GM06990 (cell line): ENCODE results near the gene GNRH2.

Experiments
- DNase-seq: peaks from one replicate; pipeline ENCODE4 v3.0.0-alpha.2; 2011; ENCODE audit not compliant: insufficient read length; ENCODE audit errors: extremely low read depth
- H3K27me3 ChIP-seq: replicated peaks from 2 replicates; pipeline ENCODE4 v1.6.0; 2011; ENCODE audit warnings: low read length; ENCODE audit not compliant: control insufficient read depth, insufficient read depth
- H3K36me3 ChIP-seq: 2 replicates; pipeline ENCODE4 v1.5.1; 2011; ENCODE audit warnings: low read length; ENCODE audit not compliant: control insufficient read depth, insufficient read depth
- H3K4me3 ChIP-seq: replicated peaks from 2 replicates; pipeline ENCODE4 v1.5.1; 2011; ENCODE audit warnings: low read depth, mild to moderate bottlenecking, control low read depth, low read length
- TF ChIP-seq, protein P1 (sequence below): IDR thresholded peaks from 2 replicates; pipeline ENCODE4 v1.5.1; 2011; ENCODE audit warnings: low read length, control low read depth, mild to moderate bottlenecking, inconsistent platforms; ENCODE audit not compliant: insufficient read depth, poor library complexity, severe bottlenecking

Gene GNRH2

GRCh38 chr20:3085571-3086072 is 42.2 kb downstream of the GNRH2 start:
- Histone ChIP-seq H3K27me3 (peaks cover 4% of the 10 kb centered on the region; the same call in 1 of the 2 replicates), H3K4me3 (no peak overlapping the region), H3K36me3 (no peaks in the 10 kb centered on the region)
- TF ChIP-seq, protein P1, sequence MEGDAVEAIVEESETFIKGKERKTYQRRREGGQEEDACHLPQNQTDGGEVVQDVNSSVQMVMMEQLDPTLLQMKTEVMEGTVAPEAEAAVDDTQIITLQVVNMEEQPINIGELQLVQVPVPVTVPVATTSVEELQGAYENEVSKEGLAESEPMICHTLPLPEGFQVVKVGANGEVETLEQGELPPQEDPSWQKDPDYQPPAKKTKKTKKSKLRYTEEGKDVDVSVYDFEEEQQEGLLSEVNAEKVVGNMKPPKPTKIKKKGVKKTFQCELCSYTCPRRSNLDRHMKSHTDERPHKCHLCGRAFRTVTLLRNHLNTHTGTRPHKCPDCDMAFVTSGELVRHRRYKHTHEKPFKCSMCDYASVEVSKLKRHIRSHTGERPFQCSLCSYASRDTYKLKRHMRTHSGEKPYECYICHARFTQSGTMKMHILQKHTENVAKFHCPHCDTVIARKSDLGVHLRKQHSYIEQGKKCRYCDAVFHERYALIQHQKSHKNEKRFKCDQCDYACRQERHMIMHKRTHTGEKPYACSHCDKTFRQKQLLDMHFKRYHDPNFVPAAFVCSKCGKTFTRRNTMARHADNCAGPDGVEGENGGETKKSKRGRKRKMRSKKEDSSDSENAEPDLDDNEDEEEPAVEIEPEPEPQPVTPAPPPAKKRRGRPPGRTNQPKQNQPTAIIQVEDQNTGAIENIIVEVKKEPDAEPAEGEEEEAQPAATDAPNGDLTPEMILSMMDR, result no peak
- DNase-seq, result no peak

DNA sequence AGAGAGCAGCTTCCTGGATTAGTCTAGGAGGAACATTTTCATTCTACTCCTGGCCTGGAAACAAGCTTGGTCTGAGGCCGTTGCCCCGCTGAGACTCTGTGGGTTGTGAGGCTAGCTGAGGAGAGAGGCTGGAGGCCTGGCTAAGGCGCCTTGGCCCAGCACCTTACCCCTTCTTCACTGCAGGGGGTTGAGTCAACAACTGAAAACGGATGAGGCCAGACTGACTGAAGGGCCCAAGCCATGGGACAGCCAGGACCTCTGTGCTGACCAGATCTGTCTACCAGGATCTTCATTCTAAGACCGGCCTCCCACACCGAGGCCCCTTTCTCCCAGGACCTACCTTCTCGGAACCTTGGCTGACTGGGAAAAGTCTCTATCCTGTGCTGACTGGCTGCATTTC is 44.6 kb downstream of the GNRH2 start:
- Histone ChIP-seq H3K4me3 (no peak overlapping the region), H3K27me3 (peaks cover 4% of the 10 kb centered on the region; the same call in 1 of the 2 replicates), H3K36me3 (no peaks in the 10 kb centered on the region)
- DNase-seq, result no peak
- TF ChIP-seq, protein P1, result no peak

GRCh38 chr20:3090565-3090964 is 47.1 kb downstream of the GNRH2 start:
- no peak for DNase-seq
- Histone ChIP-seq H3K4me3 (no peak overlapping the region), H3K36me3 (no peaks in the 10 kb centered on the region), H3K27me3 (no peaks in the 10 kb centered on the region; the same call in 1 of the 2 replicates)
- TF ChIP-seq, protein P1, result no peak

DNA sequence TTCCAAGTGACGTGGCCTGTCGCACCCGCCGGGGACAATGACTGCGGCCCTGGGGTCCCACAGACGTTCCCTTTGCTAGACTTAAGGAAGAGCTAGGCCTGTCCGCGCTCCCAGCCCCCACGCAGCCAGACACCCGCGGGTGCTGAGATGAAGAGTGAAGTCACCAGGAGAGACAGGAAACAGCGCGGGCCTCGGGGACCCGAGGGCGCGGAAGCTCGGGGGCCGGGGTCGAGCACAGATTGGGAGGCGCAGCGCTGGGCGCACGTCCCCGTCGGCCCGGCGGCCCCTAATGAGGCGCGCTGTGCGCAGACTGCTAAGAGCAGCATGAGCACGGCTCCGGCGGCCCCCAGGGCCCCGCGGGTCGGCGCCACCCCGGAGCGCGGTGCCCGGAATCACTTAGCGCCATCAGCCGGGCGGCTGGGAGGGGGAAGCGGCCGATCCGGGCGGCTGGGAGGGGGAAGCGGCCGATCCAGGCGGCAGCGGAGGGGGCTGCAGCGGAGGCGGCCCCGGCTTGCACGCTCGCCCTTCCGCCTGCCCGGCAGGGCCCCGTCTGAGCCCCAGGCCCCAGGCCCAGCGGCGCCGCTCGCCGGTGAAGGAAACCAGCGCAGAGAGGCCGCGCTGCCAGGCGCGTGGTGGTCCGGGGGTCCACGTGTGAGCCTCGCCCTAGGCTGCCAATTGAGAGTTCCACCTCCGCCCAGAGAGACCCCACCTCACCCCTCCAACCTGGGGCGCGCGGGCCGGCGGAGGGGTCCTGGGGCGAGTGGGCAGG is 49.4 kb downstream of the GNRH2 start:
- no peaks in the 10 kb centered on the region for H3K36me3 ChIP-seq
- H3K27me3 ChIP-seq, result no peaks in the 10 kb centered on the region; the same call in 1 of the 2 replicates
- peak; percentile 39 for DNase-seq
- TF ChIP-seq, protein P1, result no peak
- peak overlapping the region; percentile 32 for H3K4me3 ChIP-seq

- no peaks in the 10 kb centered on the region; the same call in 1 of the 2 replicates for H3K27me3 ChIP-seq
- no peak overlapping the region for H3K4me3 ChIP-seq
- no peaks in the 10 kb centered on the region for H3K36me3 ChIP-seq
- DNase-seq, result no peak
- TF ChIP-seq, protein P1, result no peak
Observed at GRCh38 chr20:3093861-3094361, 50.5 kb downstream of the GNRH2 start.
